Thyroid gland (tissue), 4 donors: Measurements from ENCODE around the gene TUBB. TPM values are rescaled to one million over a fixed set of nuclear protein-coding genes. Genes with fewer than 3 reads are reported as not detected.
"Not testable (repeated sequence)": the region's sequence is repeated elsewhere in the genome, so short reads cannot be mapped to it uniquely, and the experiment has no call there.

Experiments used
- DNase-seq, 2 donors: peaks; one replicate each; pipeline ENCODE4 v3.0.0-alpha.2; 2019
- H3K27ac ChIP-seq, 3 donors: fragments of 200-600 bp; sonication (generic); 1 replicate in 2 of 3; 2 replicates in 1 of 3; pipeline ENCODE4 v1.5.1; 2016 to 2019; ENCODE audit warnings: mild to moderate bottlenecking in 1 of 3, moderate library complexity in 1 of 3
- H3K27me3 ChIP-seq: fragments of 200-600 bp; sonication (generic); one replicate; pipeline ENCODE4 v1.5.1; 2019
- H3K36me3 ChIP-seq, 2 donors: fragments of 200-600 bp; sonication (generic); one replicate each; pipeline ENCODE4 v1.5.1; 2016 to 2019
- H3K4me1 ChIP-seq, 2 donors: fragments of 200-600 bp; sonication (generic); one replicate each; pipeline ENCODE4 v1.5.1; 2017 to 2019
- H3K4me3 ChIP-seq, 3 donors: fragments of 200-600 bp; sonication (generic); replicated peaks in 1 of 3; 1 replicate in 2 of 3; 2 replicates in 1 of 3; pipeline ENCODE4 v1.5.1; 2016; ENCODE audit warnings: mild to moderate bottlenecking in 1 of 3
- H3K9me3 ChIP-seq: fragments of 200-600 bp; sonication (generic); one replicate; pipeline ENCODE4 v1.5.1; 2017
- POLR2A ChIP-seq, 2 donors: fragments of 450-650 bp; IDR thresholded peaks; one replicate each; pipeline ENCODE4 v1.6.1; 2017; ENCODE audit warnings: antibody characterized with exemption in 2 of 2, mild to moderate bottlenecking in 2 of 2, moderate library complexity in 1 of 2
- WGBS, 2 donors: methylation state at CpG; one replicate each; pipeline ENCODE4 v1.1.5; 2017; 5-methylcytosine and 5-hydroxymethylcytosine counted together
- intact Hi-C: fragments of 100-400 bp; cut with DNase I; formaldehyde crosslinking; loops from one replicate; pipeline ENCODE4 v1.15.1; 2023
- total RNA-seq, 4 donors: library from RNA; depleted of rRNA; stranded (reverse); fragments of >200 nt; gene quantifications; one replicate each; pipeline ENCODE4 v1.2.3, GENCODE V29; 2016
- TF ChIP-seq, protein P1 (sequence below), 6 experiments: fragments of 200-600 bp in 3 of 6; fragments of 450-650 bp in 3 of 6; sonication (generic) in 3 of 6; IDR thresholded peaks; one replicate each; pipeline ENCODE4 v1.5.1; 2016 to 2019; ENCODE audit warnings: antibody characterized with exemption in 6 of 6, mild to moderate bottlenecking in 2 of 6, inconsistent platforms in 1 of 6, moderate library complexity in 1 of 6

Gene TUBB
- total RNA-seq, 4 donors from 2014 or later = 162 to 441 (median 269) TPM

DNA sequence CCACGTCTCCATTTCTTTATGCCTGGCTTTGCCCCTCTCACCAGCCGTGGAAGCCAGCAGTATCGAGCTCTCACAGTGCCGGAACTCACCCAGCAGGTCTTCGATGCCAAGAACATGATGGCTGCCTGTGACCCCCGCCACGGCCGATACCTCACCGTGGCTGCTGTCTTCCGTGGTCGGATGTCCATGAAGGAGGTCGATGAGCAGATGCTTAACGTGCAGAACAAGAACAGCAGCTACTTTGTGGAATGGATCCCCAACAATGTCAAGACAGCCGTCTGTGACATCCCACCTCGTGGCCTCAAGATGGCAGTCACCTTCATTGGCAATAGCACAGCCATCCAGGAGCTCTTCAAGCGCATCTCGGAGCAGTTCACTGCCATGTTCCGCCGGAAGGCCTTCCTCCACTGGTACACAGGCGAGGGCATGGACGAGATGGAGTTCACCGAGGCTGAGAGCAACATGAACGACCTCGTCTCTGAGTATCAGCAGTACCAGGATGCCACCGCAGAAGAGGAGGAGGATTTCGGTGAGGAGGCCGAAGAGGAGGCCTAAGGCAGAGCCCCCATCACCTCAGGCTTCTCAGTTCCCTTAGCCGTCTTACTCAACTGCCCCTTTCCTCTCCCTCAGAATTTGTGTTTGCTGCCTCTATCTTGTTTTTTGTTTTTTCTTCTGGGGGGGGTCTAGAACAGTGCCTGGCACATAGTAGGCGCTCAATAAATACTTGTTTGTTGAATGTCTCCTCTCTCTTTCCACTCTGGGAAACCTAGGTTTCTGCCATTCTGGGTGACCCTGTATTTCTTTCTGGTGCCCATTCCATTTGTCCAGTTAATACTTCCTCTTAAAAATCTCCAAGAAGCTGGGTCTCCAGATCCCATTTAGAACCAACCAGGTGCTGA lies 3.9 kb downstream of the TUBB start:
- not testable (repeated sequence) for DNase-seq, H3K4me3 ChIP-seq, H3K9me3 ChIP-seq, H3K27ac ChIP-seq, H3K27me3 ChIP-seq
- 65 to 74% methylated on average over 21 to 29 of the region's 29 CpGs for WGBS, 2 donors
- Histone ChIP-seq H3K36me3 (peaks cover 45 to 48% of the 10 kb centered on the region in 2 donors), H3K4me1 (peaks cover 9 to 24% of the 10 kb centered on the region in 2 donors)
- intact Hi-C loops = loop anchor here (2.0 kb wide), 1 partner anchor 45 kb away; no protein-coding TSS in a partner anchor

DNA sequence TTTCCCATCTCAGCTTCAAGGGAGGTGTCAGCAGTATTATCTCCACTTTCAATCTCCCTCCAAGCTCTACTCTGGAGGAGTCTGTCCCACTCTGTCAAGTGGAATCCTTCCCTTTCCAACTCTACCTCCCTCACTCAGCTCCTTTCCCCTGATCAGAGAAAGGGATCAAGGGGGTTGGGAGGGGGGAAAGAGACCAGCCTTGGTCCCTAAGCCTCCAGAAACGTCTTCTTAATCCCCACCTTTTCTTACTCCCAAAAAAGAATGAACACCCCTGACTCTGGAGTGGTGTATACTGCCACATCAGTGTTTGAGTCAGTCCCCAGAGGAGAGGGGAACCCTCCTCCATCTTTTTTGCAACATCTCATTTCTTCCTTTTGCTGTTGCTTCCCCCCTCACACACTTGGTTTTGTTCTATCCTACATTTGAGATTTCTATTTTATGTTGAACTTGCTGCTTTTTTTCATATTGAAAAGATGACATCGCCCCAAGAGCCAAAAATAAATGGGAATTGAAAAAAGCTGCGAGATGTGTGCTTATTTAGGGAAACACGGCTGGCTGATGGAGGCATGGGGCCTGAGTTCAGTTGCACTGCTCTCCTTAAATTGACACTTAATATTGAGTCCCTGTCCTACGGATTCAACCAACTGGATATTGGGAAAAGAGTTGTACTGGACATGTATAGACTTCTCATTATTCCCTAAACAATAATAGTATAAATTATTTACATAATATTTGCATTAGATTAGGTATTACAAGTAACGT lies 4.9 kb downstream of the TUBB start:
- Histone ChIP-seq H3K4me3 (no peak overlapping the region), H3K36me3 (peaks cover 55 to 58% of the 10 kb centered on the region in 2 donors), H3K27me3 (no peaks in the 10 kb centered on the region), H3K27ac (no peak overlapping the region), H3K9me3 (no peaks in the 10 kb centered on the region), H3K4me1 (peaks cover 9 to 18% of the 10 kb centered on the region in 2 donors)
- TF ChIP-seq, protein P1, sequence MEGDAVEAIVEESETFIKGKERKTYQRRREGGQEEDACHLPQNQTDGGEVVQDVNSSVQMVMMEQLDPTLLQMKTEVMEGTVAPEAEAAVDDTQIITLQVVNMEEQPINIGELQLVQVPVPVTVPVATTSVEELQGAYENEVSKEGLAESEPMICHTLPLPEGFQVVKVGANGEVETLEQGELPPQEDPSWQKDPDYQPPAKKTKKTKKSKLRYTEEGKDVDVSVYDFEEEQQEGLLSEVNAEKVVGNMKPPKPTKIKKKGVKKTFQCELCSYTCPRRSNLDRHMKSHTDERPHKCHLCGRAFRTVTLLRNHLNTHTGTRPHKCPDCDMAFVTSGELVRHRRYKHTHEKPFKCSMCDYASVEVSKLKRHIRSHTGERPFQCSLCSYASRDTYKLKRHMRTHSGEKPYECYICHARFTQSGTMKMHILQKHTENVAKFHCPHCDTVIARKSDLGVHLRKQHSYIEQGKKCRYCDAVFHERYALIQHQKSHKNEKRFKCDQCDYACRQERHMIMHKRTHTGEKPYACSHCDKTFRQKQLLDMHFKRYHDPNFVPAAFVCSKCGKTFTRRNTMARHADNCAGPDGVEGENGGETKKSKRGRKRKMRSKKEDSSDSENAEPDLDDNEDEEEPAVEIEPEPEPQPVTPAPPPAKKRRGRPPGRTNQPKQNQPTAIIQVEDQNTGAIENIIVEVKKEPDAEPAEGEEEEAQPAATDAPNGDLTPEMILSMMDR (IDR thresholded peaks at IDR 0.05) = no peak
- no peak for TF ChIP-seq POLR2A (IDR thresholded peaks at IDR 0.05)
- intact Hi-C loops = no loop called here
- no peak for DNase-seq
- 60 to 62% methylated on average over 6 of the region's 6 CpGs for WGBS, 2 donors

DNA sequence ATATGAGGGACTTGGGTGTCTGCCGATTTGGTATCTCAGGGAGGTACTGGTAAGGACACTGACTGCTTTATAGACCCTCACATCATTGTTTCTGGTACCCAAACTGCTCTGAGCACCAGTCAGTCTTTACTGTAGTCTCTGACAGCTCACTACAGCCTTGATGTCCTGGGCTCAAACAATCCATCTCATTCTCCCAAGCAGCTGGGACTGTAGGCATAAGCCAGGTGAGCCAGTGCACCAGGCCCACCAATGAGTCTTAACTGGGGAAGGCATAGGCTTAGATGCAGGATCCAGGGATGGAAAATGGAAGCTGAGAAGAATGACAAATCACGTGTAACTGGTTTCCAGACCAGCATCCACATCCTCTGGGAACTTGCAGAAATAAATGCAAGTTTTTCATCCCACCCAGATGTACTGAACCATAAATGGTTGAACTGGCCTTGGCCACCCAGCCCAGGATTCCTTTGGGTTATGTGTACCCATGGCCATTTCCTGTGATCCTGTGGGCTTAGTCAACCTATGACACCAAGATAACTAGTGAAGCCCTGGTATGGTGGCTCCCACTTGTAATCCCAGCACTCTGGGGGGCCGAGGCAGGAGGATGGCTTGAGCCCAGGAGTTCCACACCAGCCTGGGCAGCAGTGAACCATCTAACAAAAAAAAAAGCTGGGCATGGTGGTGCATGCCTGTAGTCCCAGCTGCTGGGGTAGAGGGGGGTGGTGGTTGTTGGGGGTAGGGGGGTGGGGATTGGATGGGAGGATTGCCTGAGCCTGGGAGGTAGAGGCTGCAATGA lies 5.8 kb downstream of the TUBB start:
- Histone ChIP-seq H3K9me3 (no peaks in the 10 kb centered on the region), H3K27me3 (no peaks in the 10 kb centered on the region), H3K4me1 (peaks cover 9 to 18% of the 10 kb centered on the region in 2 donors), H3K36me3 (peaks cover 62 to 63% of the 10 kb centered on the region in 2 donors), H3K27ac (no peak overlapping the region), H3K4me3 (no peak overlapping the region)
- WGBS, 2 donors = 67 to 79% methylated on average over 3 of the region's 3 CpGs
- intact Hi-C loops = no loop called here
- DNase-seq = no peak
- TF ChIP-seq POLR2A (IDR thresholded peaks at IDR 0.05) = no peak
- TF ChIP-seq, protein P1 (IDR thresholded peaks at IDR 0.05) = no peak

DNA sequence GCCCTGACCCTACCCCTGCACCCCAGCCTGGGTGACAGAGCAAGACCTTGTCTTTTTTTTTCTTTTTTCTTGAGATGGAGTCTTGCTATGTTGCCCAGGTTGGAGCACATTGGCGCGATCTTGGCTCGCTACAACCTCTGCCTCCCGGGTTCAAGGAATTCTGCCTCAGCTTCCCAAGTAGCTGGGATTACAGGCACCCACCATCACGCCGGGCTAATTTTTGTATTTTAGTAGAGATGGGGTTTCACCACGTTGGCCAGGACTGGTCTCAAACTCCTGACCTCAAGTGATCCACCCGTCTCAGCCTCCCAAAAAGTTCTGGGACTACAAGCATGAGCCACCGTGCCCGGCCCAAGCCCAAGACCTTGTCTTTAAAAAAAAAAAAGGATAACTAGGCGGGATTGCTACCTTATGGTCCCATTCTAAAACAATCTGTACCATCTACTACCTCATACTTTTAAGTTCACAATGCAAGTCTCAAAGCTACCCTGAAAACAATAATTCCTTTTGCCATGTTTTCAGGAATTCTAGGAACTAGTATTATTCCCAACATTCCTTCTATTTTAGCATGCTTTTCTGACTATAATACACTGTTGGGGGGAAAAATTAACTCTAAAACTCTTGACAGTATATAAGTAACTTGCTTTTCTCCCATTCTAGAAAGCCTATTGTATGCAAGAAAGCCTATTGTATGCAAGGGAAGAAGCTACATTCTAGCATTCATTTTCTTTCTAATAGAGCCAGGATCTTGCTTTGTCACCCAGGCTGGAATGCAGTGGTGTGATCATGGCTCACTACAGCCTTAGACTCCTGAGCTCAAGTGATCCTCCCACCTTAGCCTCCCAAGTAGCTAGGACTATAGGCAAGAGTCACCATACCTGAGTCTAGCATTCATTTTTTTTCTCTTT lies 6.6 kb downstream of the TUBB start:
- Histone ChIP-seq H3K36me3 (peaks cover 62 to 63% of the 10 kb centered on the region in 2 donors), H3K4me1 (peaks cover 11 to 18% of the 10 kb centered on the region in 2 donors)
- no peak for DNase-seq

More for the DNA sequence above, 6.6 kb downstream of the TUBB start:
- Histone ChIP-seq H3K9me3 (no peaks in the 10 kb centered on the region), H3K27me3 (no peaks in the 10 kb centered on the region), H3K27ac (peak overlapping the region in 2 of 3 donors; percentile 32 to 38), H3K4me3 (no peak overlapping the region)
- 92 to 94% methylated on average over 11 of the region's 11 CpGs for WGBS, 2 donors
- intact Hi-C loops = no loop called here
- TF ChIP-seq, protein P1 (IDR thresholded peaks at IDR 0.05) = no peak
- TF ChIP-seq POLR2A (IDR thresholded peaks at IDR 0.05) = no peak
